ENCODE data around the gene CBX7.
"Not testable (repeated sequence)": the region's sequence is repeated elsewhere in the genome, so short reads cannot be mapped to it uniquely, and the experiment has no call there.

The CBX7 gene

DNA sequence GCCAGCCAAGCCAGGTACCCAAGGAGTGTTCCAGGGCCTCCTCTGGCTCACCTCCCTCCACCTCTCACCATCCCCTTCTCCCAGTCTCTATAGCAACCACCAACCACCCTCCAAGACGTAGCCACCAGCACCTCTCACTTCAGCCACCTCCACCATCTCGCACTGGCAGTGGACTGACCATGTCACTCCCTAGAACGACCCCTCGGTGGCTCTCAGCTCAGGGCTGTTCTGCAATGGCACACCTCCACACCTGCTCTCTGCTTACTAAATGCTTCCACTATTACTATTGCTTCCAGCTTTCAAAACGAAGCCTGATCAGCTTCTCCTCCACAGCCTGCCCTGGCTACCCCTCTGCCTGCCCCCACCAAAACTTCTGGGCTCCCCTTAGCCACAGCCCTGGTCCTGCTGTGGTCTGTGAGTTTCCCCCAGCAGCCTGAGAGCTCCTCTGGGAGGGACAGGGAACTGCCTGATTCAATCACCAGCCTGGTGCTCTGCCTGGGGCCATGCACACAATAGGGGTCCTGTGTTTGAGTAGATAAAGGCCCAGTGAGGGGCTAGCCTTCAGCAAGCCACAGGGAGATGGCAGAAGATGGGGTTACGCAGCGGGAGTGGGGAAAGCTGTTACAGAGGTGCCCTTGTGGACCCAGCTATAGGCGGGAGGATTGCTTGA lies 17.5 kb upstream of the CBX7 start:
- H3K4me3 ChIP-seq (ENCODE audit: low read depth, low read length): no peak overlapping the region
- TF ChIP-seq, protein P1, sequence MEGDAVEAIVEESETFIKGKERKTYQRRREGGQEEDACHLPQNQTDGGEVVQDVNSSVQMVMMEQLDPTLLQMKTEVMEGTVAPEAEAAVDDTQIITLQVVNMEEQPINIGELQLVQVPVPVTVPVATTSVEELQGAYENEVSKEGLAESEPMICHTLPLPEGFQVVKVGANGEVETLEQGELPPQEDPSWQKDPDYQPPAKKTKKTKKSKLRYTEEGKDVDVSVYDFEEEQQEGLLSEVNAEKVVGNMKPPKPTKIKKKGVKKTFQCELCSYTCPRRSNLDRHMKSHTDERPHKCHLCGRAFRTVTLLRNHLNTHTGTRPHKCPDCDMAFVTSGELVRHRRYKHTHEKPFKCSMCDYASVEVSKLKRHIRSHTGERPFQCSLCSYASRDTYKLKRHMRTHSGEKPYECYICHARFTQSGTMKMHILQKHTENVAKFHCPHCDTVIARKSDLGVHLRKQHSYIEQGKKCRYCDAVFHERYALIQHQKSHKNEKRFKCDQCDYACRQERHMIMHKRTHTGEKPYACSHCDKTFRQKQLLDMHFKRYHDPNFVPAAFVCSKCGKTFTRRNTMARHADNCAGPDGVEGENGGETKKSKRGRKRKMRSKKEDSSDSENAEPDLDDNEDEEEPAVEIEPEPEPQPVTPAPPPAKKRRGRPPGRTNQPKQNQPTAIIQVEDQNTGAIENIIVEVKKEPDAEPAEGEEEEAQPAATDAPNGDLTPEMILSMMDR (IDR thresholded peaks at IDR 0.05; ENCODE audit: low read depth, low read length): no peak

DNA sequence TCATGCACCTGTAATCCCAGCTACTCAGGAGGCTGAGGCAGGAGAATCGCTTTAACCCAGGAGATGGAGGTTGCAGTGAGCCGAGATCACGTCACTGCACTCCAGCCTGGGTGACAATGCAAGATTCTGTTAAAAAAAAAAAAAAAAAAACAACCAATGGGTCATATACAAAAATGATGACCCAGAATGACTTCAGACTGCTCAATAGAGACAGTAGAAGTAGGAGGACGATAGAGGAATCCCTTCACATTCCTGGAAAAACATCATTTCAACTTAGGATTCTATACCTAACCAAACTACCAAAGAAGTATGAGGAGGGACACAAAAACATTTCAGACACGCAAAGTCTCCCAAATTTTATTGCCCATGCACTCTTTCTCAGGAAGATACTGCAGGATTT lies 14.1 kb upstream of the CBX7 start:
- TF ChIP-seq, protein P1 (IDR thresholded peaks at IDR 0.05; ENCODE audit: low read depth, low read length): no peak
- no peak overlapping the region for H3K4me3 ChIP-seq (ENCODE audit: low read depth, low read length)

DNA sequence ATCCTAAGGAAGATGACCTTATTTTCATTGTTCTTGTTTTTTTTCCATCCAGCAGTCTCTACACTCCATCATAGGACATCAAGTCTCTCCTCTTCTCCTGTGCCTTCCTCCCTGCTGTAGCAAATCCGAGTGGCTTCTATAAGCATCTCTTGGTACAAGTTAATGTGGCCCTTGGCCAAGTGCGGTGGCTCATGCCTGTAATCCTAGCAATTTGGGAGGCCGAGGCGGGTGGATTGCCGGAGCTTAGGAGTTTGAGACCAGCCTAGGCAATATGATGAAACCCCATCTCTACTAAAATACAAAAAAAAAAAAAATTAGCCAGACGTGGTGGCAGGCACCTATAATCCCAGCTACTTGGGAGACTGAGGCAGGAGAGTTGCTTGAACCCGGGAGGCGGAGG lies 3.6 kb upstream of the CBX7 start:
- not testable (repeated sequence) for H3K4me3 ChIP-seq (ENCODE audit: low read depth, low read length)

DNA sequence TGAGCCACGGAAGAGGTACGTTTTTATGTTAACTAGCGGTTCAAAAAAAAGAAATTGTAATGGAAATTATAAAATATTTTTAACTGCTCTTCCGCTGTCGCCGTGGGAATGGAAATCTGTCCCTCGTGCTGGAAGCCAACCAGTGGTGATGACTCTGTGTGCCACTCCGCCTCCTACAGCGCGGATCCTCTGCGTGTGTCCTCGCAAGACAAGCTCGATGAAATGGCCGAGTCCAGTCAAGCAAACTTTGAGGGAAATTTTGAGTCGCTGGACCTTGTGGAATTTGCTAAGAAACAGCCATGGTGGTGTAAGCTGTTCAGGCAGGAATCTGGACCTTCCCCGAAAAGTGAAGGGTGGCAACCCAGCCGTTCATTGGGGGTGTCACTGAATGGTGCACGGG lies 2.9 kb upstream of the CBX7 start:
- no peak overlapping the region for H3K4me3 ChIP-seq (ENCODE audit: low read depth, low read length)

DNA sequence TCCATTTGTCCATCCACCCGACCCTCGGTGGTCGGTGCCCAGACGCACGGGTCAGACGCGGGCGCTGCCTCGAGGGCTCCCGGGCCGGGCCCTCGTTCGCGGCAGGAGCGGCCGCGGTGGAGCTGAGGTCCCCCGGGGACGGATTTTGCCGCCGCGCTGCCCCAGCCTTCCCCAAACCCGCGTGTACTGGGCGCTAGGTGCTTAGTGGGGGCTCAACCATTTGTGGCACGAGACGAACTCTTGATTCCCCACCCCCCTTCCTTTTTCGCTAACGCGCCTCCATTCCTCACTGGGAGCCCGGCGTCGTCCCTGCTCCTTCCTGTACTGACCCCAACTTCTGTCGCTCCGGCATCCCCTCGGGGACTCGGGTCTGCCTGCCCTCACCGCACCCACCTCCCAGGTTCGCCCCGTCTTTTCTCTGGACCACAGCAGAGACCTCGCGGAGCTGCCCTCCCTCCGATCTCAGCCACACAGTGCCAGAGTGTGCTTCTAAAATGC lies 789 bp upstream of the CBX7 start:
- peak overlapping the region; percentile 61 for H3K4me3 ChIP-seq (ENCODE audit: low read depth, low read length)
- TF ChIP-seq, protein P1 (IDR thresholded peaks at IDR 0.05; ENCODE audit: low read depth, low read length): no peak

More for the DNA sequence above, 2.9 kb upstream of the CBX7 start:
- TF ChIP-seq, protein P1 (IDR thresholded peaks at IDR 0.05; ENCODE audit: low read depth, low read length): no peak

DNA sequence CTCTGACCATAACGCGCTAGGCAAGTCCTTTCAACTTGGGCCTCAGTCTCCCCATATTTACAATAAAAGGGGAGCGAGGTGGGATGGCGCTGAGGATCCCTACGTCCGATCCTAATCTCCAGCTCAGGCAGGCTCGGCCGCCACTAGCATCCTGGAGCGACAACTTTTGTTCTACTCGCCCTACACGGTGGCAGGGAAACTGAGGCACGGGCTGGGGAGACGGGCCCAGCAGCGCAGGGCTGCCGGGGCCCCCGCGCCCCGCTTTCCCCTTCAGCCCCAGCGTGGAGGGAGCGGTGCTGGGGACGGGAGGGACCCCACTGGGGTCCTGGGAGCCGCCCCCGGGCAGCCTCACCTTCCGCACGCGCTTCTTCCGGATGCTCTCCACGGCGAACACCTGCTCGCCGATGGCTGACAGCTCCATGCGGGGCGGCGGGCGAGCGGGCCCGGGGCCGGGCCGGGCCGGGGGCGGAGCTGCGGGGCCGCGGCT lies 413 bp downstream of the CBX7 start:
- TF ChIP-seq, protein P1 (IDR thresholded peaks at IDR 0.05; ENCODE audit: low read depth, low read length): no peak
- peak overlapping the region; percentile 68 for H3K4me3 ChIP-seq (ENCODE audit: low read depth, low read length)

DNA sequence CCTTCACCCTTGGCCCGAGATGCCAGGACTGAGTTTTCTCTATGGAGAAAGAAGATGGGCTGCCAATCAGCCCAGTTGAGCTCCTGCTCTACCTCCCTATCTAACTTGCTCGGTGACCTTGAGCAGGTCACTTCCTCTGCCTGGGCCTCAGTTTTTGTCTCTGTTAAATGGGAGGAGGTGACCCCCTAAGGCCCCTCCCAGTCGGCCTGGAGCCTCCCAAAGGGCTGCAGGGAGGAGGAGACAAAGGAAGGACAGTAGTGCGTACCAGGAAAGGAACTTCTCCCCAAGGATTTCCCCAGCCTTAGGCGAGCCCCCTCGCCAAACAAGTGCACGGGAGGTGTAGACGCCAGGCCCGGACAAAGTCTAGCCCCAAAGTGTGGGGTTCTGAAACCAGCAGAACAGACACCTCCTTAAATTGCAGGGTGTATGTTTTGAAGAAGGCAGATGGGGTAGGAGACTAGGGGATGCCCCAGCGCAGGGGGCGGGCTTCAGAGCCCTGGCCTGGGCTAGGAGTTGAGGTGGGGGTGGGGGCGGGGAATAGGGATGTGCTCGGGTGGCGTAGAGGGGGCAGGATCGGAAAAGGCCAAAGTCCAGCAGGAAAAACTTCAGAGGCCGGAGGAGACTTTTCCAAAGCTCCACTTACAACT lies 1.0 kb downstream of the CBX7 start:
- TF ChIP-seq, protein P1 (IDR thresholded peaks at IDR 0.05; ENCODE audit: low read depth, low read length): no peak
- H3K4me3 ChIP-seq (ENCODE audit: low read depth, low read length): peak overlapping the region; percentile 68

Data from WI38 (cell line).